Erythroblast (primary cell): Measurements from ENCODE around the gene CENPF.

Source experiments
- GATA1 ChIP-seq: IDR thresholded peaks from 2 replicates; pipeline ENCODE4 v1.6.1; 2011; ENCODE audit warnings: low read depth, mild to moderate bottlenecking, control low read depth, low read length, moderate library complexity
- POLR2A ChIP-seq: IDR thresholded peaks from 2 replicates; pipeline ENCODE4 v1.6.1; 2011; ENCODE audit warnings: mild to moderate bottlenecking, low read length

DNA sequence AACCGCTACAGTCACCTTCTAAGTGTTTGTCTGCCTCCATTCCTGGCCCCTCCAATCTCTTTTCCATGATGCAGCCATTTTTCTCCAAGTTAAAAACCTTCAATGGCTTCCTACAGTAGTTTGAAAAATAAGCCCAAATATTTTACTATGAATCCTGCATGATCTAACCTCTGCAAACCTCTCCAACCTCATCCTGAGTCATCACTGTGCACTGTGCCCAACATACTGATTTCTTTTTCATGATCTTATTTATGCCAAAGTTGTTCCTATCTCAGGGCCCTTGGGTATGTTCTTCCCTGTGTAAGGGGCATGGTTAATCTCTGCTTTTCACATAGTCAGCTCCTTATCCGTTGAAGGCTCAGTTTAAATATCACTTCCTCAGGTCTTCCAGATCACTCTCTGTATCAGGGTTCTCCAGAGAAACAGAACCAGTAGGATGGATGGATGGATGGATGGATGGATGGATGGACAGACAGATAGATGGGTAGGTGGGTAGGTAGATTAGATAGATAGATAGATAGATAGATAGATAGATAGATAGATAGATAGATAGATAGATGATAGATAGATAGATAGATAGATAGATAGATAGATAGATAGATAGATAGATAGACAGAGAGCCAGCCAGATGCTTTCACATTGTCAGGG, 33.5 kb upstream of the CENPF start:
- TF ChIP-seq POLR2A (no peak), GATA1 (no peak)
